ENCODE measurements around the gene LGALS3BP. TPM values are rescaled to one million over a fixed set of nuclear protein-coding genes. Genes with fewer than 3 reads are reported as not detected.

Gene LGALS3BP
- total RNA-seq, 4 donors from 2014 or later = 202 to 2,181 (median 1,427) TPM

DNA sequence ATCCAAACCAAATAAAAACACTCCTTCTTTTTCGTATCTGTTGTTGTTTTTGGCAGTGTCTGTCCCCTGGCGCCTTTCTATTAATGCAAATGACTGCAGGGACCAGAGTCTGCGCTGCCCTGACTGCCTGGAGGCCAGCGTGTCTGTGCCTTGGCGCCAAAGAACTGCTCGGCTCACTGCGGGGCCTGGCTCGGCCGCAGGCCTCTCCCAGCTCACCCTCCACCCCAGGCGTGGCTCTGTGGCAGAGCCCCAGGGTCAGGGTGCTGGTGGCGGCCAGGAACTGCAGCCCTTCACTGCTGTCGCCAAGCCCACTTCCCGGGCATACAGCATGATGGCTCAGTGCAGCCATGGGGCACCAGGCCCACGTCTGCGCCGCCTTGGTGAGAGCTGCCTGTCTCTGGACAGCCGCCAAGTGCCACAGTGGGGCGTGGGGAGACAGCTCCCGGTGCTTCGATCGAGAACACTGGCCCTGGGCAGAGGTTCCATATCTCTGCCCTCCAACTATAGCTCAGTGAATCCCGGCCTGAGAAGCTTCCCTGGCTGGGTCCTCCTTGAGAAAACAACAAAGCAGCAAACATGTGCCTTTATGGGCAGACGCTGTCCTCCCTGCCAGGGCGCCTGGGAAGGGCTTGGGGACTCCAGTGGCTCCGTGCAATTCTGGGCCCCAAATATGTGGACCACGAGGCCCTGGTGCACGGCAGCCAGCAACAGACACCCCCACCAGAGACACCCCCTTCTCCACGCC lies 18.8 kb upstream of the LGALS3BP start:
- H3K36me3 ChIP-seq = peaks cover 0 to 36% (median 3%) of the 10 kb centered on the region in 3 donors
- no peaks in the 10 kb centered on the region for H3K27me3 ChIP-seq
- peak overlapping the region in 3 of 4 donors; percentile 60 to 84 (median 80) for H3K27ac ChIP-seq
- TF ChIP-seq POLR2A (IDR thresholded peaks at IDR 0.05) = no peak
- TF ChIP-seq, protein P1, sequence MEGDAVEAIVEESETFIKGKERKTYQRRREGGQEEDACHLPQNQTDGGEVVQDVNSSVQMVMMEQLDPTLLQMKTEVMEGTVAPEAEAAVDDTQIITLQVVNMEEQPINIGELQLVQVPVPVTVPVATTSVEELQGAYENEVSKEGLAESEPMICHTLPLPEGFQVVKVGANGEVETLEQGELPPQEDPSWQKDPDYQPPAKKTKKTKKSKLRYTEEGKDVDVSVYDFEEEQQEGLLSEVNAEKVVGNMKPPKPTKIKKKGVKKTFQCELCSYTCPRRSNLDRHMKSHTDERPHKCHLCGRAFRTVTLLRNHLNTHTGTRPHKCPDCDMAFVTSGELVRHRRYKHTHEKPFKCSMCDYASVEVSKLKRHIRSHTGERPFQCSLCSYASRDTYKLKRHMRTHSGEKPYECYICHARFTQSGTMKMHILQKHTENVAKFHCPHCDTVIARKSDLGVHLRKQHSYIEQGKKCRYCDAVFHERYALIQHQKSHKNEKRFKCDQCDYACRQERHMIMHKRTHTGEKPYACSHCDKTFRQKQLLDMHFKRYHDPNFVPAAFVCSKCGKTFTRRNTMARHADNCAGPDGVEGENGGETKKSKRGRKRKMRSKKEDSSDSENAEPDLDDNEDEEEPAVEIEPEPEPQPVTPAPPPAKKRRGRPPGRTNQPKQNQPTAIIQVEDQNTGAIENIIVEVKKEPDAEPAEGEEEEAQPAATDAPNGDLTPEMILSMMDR (IDR thresholded peaks at IDR 0.05) = peak in 3 of 6 experiments; percentile 47 to 54 (median 48)
- no peaks in the 10 kb centered on the region for H3K9me3 ChIP-seq
- H3K4me3 ChIP-seq = peak overlapping the region in 1 of 4 donors; percentile 12
- H3K4me1 ChIP-seq = peaks cover 0 to 77% (median 0%) of the 10 kb centered on the region in 4 donors
- DNase-seq = peak in 2 of 3 donors; percentile 84 to 93

DNA sequence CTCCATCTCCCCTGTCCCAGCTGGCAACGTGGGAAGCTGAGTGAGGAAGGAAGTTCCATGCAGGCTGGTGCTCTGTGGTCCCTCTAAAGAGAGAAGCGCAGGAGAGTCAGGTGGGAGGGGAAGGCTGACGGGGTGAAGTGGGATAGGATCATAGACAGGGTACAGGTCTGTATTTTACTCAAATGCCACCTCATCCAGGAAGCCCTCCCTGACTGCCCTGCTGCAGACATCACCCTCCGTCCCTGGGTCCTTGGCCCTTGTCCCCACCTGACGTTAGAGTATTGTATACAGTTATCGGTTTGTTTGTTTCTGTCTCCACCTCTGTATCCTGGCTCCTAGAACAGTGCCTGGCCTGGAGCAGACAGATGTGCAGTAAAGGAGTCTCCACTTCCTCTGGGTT lies 18.2 kb upstream of the LGALS3BP start:
- no peaks in the 10 kb centered on the region for H3K9me3 ChIP-seq
- peaks cover 0 to 81% (median 0%) of the 10 kb centered on the region in 4 donors for H3K4me1 ChIP-seq
- peak overlapping the region in 3 of 4 donors; percentile 70 to 84 (median 80) for H3K27ac ChIP-seq
- H3K36me3 ChIP-seq = peaks cover 0 to 39% (median 6%) of the 10 kb centered on the region in 3 donors
- H3K27me3 ChIP-seq = no peaks in the 10 kb centered on the region
- no peak overlapping the region for H3K4me3 ChIP-seq
- peak in 2 of 3 donors; percentile 41 to 54 for DNase-seq
- TF ChIP-seq POLR2A (IDR thresholded peaks at IDR 0.05) = no peak
- TF ChIP-seq, protein P1 (IDR thresholded peaks at IDR 0.05) = no peak

DNA sequence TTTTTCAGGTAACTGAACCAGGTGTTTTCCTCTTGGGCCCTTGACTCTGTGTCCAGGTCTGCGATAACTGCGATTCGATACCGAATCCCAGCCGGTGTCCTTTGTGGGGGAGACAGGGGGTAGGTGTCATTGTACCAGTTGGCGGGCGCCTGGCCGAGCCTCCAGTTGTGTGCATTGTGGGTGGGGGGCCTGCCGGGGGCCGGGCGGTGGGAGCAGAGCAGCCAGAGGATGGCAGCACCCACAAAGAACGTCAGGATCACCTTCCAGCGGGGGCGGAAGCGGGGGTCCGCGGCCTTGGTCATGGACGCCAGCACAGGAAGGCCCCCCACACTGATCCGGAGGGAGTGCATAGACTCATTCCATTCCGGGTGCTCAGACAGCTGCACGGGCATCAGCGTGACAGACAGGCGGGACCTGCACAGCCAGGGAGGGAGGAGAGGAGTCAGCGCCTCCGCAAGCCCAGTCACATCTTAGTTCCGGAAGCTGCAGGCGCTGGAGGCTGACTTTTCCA lies 17.6 kb upstream of the LGALS3BP start:
- Histone ChIP-seq H3K4me1 (peaks cover 0 to 76% (median 0%) of the 10 kb centered on the region in 4 donors), H3K9me3 (no peaks in the 10 kb centered on the region), H3K36me3 (peaks cover 0 to 45% (median 6%) of the 10 kb centered on the region in 3 donors), H3K4me3 (no peak overlapping the region), H3K27me3 (no peaks in the 10 kb centered on the region), H3K27ac (peak overlapping the region in 3 of 4 donors; percentile 70 to 84 (median 80))
- TF ChIP-seq, protein P1 (IDR thresholded peaks at IDR 0.05) = no peak
- TF ChIP-seq POLR2A (IDR thresholded peaks at IDR 0.05) = no peak
- peak in 2 of 3 donors; percentile 39 to 54 for DNase-seq

DNA sequence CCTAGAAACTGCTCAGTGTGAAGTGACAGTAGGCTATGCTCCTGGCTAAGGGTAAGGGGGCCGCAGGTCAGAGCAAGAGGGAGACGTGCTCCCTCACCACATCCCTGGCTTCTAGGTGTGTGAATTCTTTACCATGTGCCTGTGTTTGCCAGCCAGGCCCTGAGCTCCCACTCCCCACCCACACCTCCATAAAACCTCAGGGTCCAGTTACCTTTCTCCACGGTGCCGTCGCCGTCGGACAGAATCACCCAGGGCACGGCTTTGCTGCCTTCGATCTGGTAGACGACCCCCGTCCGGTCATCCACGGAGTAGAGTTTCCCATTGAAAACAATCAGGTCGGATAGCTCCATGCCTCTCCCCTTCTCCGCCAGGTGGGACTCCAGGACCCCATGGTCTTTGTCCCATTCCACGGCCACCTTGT lies 17.1 kb upstream of the LGALS3BP start:
- Histone ChIP-seq H3K4me3 (no peak overlapping the region), H3K36me3 (peaks cover 0 to 50% (median 6%) of the 10 kb centered on the region in 3 donors), H3K27me3 (no peaks in the 10 kb centered on the region), H3K4me1 (peaks cover 0 to 71% (median 0%) of the 10 kb centered on the region in 4 donors), H3K27ac (peak overlapping the region in 3 of 4 donors; percentile 70 to 84 (median 80)), H3K9me3 (no peaks in the 10 kb centered on the region)
- DNase-seq = peak in 1 of 3 donors; percentile 42
- TF ChIP-seq, protein P1 (IDR thresholded peaks at IDR 0.05) = no peak
- no peak for TF ChIP-seq POLR2A (IDR thresholded peaks at IDR 0.05)

DNA sequence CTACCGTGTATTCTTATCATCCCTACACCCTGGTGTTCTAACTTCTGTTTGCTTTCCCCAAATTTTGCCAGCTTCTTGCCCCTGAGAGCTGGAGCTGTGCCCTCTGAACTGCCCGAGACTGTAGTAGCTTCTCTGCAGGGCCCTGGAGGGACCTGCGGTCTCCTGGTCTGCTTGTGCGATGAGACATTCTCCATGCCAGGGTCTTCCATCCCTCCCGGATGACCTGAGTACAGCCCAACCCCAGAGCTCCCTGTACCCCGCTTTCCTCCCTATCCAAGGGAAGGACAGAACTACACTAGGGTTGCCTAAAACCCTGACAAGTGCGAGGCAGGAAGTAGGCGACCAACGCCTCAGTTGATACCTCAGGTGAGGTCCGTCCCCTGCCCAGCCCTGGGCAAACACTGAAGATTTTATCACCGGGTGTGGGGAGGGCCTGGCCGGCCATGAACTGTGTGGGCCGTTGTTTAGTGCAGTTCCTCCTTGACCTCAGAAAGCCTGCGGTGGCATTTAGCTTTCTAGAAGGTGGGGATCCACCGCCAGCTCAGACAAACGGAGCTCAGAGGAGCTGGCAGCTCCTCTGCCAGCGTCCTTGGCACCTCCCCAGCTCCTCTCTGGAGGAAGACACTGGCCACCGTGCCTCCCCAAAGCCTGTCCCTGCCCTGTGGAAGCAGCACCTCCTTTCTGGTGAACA lies 16.2 kb upstream of the LGALS3BP start:
- Histone ChIP-seq H3K27ac (peak overlapping the region in 3 of 4 donors; percentile 70 to 84 (median 80)), H3K27me3 (no peaks in the 10 kb centered on the region), H3K4me3 (peak overlapping the region in 1 of 4 donors; percentile 5), H3K9me3 (no peaks in the 10 kb centered on the region), H3K4me1 (peaks cover 0 to 63% (median 0%) of the 10 kb centered on the region in 4 donors), H3K36me3 (peaks cover 0 to 59% (median 6%) of the 10 kb centered on the region in 3 donors)
- TF ChIP-seq POLR2A (IDR thresholded peaks at IDR 0.05) = peak; percentile 35 to 46
- TF ChIP-seq, protein P1 (IDR thresholded peaks at IDR 0.05) = peak in 1 of 6 experiments; percentile 2
- DNase-seq = peak in 2 of 3 donors; percentile 87

Data from Peyer's patch (tissue), 4 donors.